ENCODE results near the gene RSPH10B.
"Not testable (repeated sequence)": the region's sequence is repeated elsewhere in the genome, so short reads cannot be mapped to it uniquely, and the experiment has no call there.

Gene RSPH10B

DNA sequence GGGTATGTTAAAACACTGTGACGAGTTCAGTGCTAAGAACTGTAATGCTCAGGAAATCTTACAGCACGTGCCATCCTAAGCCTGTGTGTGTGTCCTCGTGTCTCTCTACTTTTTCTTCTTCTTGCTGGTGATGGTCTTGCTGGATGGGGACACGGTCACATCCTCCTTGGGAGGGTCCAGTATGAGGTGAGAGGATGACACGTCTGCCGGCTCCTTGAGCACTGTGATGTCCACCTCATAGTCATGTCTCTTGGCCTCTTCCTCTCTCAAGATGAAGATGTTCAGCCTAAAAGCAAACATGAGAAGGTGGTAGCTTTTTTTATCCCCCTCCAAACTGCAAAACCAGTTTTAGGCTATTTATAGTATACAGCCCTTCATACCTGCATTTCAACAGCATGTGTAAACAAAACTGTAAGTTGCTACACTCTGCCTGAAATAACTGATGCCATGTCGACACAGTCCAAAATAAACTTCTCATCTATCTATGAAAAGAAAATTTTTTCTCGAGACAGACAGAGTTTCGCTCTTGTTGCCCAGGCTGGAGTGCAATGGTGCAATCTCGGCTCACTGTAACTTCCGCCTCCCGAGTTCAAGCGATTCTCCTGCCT lies 44.1 kb downstream of the RSPH10B start:
- DNase-seq (ENCODE audit: low read depth in 2 of 2), result not testable (repeated sequence)

- not testable (repeated sequence) for DNase-seq (ENCODE audit: low read depth in 2 of 2)
These were observed 45.9 kb downstream of the RSPH10B start for GRCh38 chr7:5924630-5925029.

GRCh38 chr7:5924180-5924579 lies 46.3 kb downstream of the RSPH10B start:
- not testable (repeated sequence) for DNase-seq (ENCODE audit: low read depth in 2 of 2)

DNA sequence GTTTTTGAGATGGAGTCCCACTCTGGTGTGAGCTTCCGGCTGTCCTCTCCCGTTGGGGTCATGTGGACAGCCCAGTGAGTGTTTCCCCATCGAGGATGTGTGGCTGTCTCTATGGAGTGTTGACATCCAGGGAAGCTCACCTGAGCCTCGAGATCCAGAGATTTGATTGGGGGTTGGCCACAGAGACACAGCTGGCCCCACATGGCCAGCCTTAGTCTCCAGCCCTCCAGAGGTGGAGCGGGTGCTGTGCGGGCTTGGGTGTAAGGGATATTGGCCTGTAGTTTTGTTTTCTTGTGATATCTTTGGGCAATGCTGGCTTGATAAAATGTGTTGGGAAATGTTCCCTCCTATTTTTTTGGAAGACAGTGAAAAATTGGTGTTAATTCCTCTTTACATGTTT lies 54.0 kb downstream of the RSPH10B start:
- not testable (repeated sequence) for DNase-seq (ENCODE audit: low read depth in 2 of 2)

DNA sequence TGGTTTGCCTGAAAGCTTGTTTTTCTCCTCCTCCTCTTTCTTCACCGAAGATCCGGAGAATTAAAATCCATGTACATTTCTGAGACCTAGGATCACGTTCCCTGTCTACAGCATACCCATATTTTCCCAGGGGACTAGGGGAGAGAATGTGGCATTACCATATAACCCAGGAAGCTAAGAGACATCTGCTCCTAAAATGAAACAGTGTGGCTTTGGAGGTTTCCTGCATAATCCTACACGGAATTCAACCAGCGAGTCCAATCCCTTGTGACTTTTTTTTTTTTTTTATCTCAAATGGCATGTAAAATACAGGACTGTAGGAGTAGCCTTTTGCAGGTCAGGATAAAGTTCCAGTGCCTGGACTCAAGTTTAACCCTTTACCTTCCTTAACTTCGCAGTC lies 61.7 kb downstream of the RSPH10B start:
- DNase-seq (ENCODE audit: low read depth in 2 of 2), result not testable (repeated sequence)

DNA sequence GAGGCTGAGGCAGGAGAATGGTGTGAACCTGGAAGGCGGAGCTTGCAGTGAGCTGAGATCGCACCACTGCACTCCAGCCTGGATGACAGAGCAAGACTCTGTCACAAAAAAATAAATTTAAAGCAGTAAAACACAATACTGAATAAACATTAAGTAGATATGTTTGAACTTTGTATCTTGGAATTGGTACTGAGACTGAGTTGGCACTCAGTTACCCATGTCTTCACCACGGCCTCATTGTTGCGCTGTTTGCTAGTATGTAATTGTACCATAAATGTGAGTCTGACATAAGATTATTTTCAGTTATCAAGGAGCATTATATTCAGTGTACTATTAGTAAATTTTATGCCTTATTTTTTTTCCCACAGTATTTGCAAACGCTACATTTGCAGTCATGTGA lies 65.8 kb downstream of the RSPH10B start:
- not testable (repeated sequence) for DNase-seq (ENCODE audit: low read depth in 2 of 2)

DNA sequence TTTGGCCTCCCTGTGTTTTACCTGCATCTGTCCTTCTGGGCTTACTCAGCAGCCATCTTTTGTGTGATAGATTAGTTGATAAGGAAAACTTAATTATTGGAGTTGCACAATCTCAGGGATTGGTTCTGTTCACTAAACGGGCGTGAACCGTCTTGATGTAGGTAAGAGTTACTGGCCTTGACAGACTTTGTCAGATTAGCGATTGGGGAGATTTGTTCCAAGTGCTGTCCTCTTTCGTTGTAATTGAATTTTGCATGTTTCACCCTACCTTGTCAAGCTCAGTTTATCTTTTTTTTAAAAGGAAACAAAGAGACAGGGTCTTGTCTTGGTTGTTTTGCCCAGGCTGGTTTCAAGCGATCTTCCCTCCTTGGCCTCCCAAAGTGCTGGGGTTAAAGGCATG lies 67.5 kb downstream of the RSPH10B start:
- DNase-seq (ENCODE audit: low read depth in 2 of 2), result not testable (repeated sequence)

GRCh38 chr7:5898480-5899224 lies 71.8 kb downstream of the RSPH10B start, which contains the start of gene CCZ1:
Gene CCZ1 (plus strand): TSS chr7:5898733. CDS start chr7:5898800, 67 bp downstream.
- peak; percentile 53 to 79 for DNase-seq (ENCODE audit: low read depth in 2 of 2)

DNA sequence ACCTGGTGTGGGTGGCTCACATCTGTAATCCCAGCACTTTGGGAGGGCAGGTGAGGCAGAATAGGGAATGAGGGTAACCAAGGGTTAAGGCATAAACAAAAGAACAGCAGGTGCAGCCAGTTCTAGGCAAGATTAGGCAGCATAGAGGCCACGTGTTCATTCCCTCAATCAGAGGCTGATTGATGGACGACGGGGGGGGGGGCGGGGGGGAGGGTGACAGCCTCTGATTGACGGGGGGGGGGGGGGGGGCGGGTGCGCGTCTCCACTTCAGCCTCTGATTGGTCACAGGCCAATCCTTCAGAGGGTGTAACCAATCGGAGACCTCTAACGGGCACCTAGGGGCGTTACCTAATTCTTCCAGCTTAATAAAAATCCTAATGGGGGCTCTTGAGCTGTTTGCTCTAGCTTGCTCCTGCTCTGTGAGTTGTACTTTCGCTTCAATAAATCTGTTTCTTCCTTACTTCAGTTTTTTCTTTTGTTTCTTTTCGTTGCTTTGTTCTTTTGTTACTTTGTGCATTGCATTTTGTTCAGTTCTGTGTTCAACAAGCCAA lies 73.0 kb downstream of the RSPH10B start:
- DNase-seq (ENCODE audit: low read depth in 2 of 2), result not testable (repeated sequence)

DNA sequence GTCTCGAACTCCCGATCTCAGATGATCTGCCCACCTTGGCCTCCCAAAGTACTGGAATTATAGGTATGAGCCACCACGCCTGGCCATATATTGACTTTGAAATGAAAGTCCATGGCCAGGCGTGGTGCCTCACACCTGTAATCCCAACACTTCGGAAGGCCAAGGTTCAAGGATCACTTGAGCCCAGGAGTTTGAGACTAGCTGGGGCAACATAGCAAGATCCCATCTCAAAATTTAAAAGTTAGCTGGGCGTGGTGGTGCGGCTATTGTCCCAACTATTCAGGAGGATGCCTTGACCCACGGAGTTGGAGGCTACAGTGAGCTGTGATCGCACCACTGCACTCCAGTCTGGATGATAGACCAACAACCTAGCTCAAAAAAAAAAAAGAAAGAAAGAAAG lies 78.0 kb downstream of the RSPH10B start:
- DNase-seq (ENCODE audit: low read depth in 2 of 2), result no peak

- not testable (repeated sequence) for DNase-seq (ENCODE audit: low read depth in 2 of 2)
These were observed 80.2 kb downstream of the RSPH10B start for GRCh38 chr7:5890244-5890643.

GRCh38 chr7:5888021-5888420 lies 82.5 kb downstream of the RSPH10B start:
- not testable (repeated sequence) for DNase-seq (ENCODE audit: low read depth in 2 of 2)

DNA sequence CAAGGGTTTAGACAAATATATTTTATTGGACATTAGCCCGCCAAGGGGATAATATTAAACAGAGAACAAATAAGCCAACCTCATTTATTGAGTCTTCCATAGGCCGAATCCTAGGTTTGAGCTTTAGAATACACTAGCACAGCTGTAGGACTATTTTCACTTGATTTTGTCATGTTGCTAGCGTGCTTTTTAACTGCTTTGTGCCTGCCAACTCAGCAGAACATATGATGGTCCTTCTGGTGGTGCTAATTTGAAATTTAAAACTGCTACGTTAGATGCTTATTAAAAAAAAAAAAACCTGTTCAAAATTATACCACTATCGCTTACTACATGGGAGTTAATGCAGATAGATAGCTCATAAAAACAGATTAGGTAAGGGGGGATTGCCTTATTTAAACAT lies 86.1 kb downstream of the RSPH10B start:
- not testable (repeated sequence) for DNase-seq (ENCODE audit: low read depth in 2 of 2)

DNA sequence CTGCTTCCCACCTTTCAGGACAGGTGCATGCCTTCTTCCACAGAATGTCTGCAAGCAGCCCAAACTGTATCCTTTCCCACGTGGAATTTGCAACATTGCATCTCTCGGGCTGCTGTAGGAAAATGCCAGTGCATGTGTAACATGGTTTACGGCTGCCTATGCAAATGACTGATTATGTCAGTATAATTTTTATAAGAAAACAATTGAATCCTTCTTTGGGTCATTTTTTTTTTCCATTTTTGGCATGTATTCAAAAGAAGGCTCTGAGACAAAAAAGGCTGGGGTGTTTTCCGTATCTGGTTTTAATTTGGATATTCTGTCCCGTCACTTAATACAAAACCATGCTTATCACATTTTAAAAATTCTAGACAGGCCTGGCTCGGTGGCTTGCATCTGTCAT lies 90.4 kb downstream of the RSPH10B start:
- not testable (repeated sequence) for DNase-seq (ENCODE audit: low read depth in 2 of 2)

- DNase-seq (ENCODE audit: low read depth in 2 of 2), result not testable (repeated sequence)
These were observed 90.9 kb downstream of the RSPH10B start for GRCh38 chr7:5879591-5879990.
